Heart left ventricle (tissue), 16 donors: ENCODE results near the gene AMBP. TPM values are rescaled to one million over a fixed set of nuclear protein-coding genes. Genes with fewer than 3 reads are reported as not detected.

Source experiments
- ATAC-seq, 4 donors: fragments of 200-7000 bp; cut with Tn5 transposase; one replicate each; pipeline ENCODE4 v1.9.1; 2020 to 2022; ENCODE audit warnings: moderate library complexity in 4 of 4, mild to moderate bottlenecking in 3 of 4, moderate number of reproducible peaks in 1 of 4
- DNase-seq, 5 donors: peaks; one replicate each; pipeline ENCODE4 v3.0.0-alpha.2; 2020
- H3K27ac ChIP-seq, 12 donors: fragments of 200-600 bp; sonication (generic) in 4 of 12; one replicate each; pipeline versions ENCODE4 v1.5.0 to v1.8.0; 2016 to 2022; ENCODE audit warnings: mild to moderate bottlenecking in 2 of 12
- H3K27me3 ChIP-seq, 9 donors: fragments of 200-600 bp; sonication (generic) in 2 of 9; one replicate each; pipeline versions ENCODE4 v1.5.1 to v1.8.0; 2016 to 2022; ENCODE audit warnings: mild to moderate bottlenecking in 3 of 9
- H3K36me3 ChIP-seq, 9 donors: fragments of 200-600 bp; sonication (generic) in 2 of 9; one replicate each; pipeline versions ENCODE4 v1.5.0 to v1.8.0; 2018 to 2022; ENCODE audit warnings: mild to moderate bottlenecking in 2 of 9
- H3K4me1 ChIP-seq, 12 donors: fragments of 200-600 bp; sonication (generic) in 4 of 12; one replicate each; pipeline versions ENCODE4 v1.5.0 to v1.8.0; 2016 to 2022; ENCODE audit warnings: mild to moderate bottlenecking in 3 of 12
- H3K4me3 ChIP-seq, 12 donors: fragments of 200-600 bp; sonication (generic) in 4 of 12; one replicate each; pipeline versions ENCODE4 v1.5.0 to v1.8.0; 2017 to 2022; ENCODE audit warnings: mild to moderate bottlenecking in 9 of 12, moderate library complexity in 4 of 12
- H3K9me3 ChIP-seq, 12 donors: fragments of 200-600 bp; sonication (generic) in 4 of 12; one replicate each; pipeline versions ENCODE4 v1.5.0 to v1.8.0; 2016 to 2022; ENCODE audit warnings: mild to moderate bottlenecking in 1 of 12
- POLR2A ChIP-seq, 2 donors: fragments of 450-650 bp; IDR thresholded peaks; one replicate each; pipeline ENCODE4 v1.6.1; 2017; ENCODE audit warnings: antibody characterized with exemption in 2 of 2, mild to moderate bottlenecking in 2 of 2, moderate library complexity in 2 of 2
- WGBS, 4 donors: extraction: QIAGEN DNeasy Blood & Tissue Kit in 2 of 4; methylation state at CpG; one replicate each; pipeline versions ENCODE4 v1.1.5 to v1.1.7; 2013 to 2018; 5-methylcytosine and 5-hydroxymethylcytosine counted together
- intact Hi-C, 10 donors: fragments of 100-400 bp; cut with DNase I; formaldehyde crosslinking; loops; one replicate each; pipeline versions ENCODE4 v1.11.1 to v1.14.2; 2022
- polyA plus RNA-seq, 2 donors: library from polyadenylated mRNA; stranded (reverse); fragments of 200-250 nt; gene quantifications; one replicate each; pipeline ENCODE4 v1.2.3, GENCODE V29; 2013
- total RNA-seq, 9 donors: library from RNA; depleted of rRNA in 2 of 9; stranded (reverse); fragments of >200 nt in 2 of 9; fragmentation: NEBNext Ultra II Directional in 3 of 9; extraction: Animal tissue kit (Norgen Biotek cat#: 25700) in 3 of 9; gene quantifications; one replicate each; pipeline versions ENCODE4 v1.1.0 to v1.2.4, GENCODE V29; 2016 to 2023
- TF ChIP-seq, protein P1 (sequence below), 12 donors: fragments of 200-600 bp; sonication (generic) in 4 of 12; IDR thresholded peaks; one replicate each; pipeline versions ENCODE4 v1.5.0 to v1.8.0; 2018 to 2022; ENCODE audit warnings: antibody characterized with exemption in 12 of 12, mild to moderate bottlenecking in 5 of 12
- donor health status: ischemic (EF 13 %, LVEDD 7.1; RV severe dilation, severe dysfunction).
- donor health status: healthy with polysubstance abuse.
- donor health status: DM: no; HTN: yes; CAD: no.
- donor health status: DM: no; HTN: no; CAD: no.
- donor health status: ischemic (EF 25% LVEDD 6.9; RV normal size, moderate dysfunction).
- donor health status: ischemic (EF 25% LVEDD 5.7; RV mildly dilated, moderate dysfunction).
- donor health status: healthy.
- donor health status: DM: yes; HTN: yes; CAD: no.
- donor health status: ischemic (EF 35%, LVEDD 5.7; RV mildly dilated, moderate dysfunction).
- donor health status: nonischemic (EF 11% LVEDD 7.7; RV severe dilation, severe dysfunction).
- donor health status: DM: yes; HTN: yes; CAD: no.
- donor health status: PGD.
- donor health status: ischemic (EF 29% LVEDD 5.4; RV normal size, mild dysfunction).
- donor health status: nonischemic (EF 23%, LVEDD 6.1; RV moderate dilation, normal function).

The AMBP gene
- total and polyA plus RNA-seq, 11 donors, result 0.08 to 0.32 (median 0.20) TPM; not detected in 8

DNA sequence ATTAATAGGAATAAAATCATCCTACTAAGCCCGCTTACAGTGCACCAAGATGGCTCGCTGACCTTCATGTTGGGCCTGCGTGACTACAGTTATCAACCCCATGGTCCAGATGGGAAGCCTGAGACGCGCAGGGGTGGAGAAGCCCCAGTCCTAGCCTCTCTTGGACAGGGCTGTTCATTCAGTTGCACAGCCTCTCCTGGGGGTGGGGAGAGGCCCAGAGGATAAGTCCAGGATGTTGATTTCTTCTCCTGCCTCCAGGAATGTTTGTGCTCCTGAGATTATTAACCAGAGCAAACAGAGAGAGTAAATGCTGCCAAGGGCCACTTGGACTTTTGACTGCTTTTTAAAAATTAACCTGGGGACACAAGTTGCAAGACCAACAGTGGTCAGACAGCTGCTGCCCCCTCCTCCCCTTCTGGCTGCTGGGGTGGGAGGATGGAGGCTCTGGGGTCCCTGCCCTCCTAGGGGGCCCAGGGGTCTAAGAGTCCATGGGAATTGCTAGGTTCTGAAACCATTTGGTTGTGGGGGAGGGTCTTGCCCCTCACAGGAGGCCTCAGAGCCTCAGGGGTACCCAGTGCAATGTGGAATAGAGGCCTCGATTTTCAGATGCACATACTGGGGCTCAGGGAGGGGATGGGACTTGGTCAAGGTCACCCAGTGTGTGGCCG is 2.8 kb upstream of the AMBP start:
- H3K9me3 ChIP-seq, result no peaks in the 10 kb centered on the region
- DNase-seq, result no peak
- no peak overlapping the region for H3K27ac ChIP-seq
- H3K4me3 ChIP-seq, result no peak overlapping the region
- intact Hi-C loops, result loop anchor here in 5 of 10 donors (5.0 kb wide), 2 partner anchors 191 to 211 kb away; no protein-coding TSS in a partner anchor
- peaks cover 0 to 24% (median 0%) of the 10 kb centered on the region in 9 donors for H3K27me3 ChIP-seq
- WGBS, 4 donors, result 85 to 95% (median 93%) methylated on average over 7 of the region's 7 CpGs
- H3K4me1 ChIP-seq, result peaks cover 0 to 5% (median 0%) of the 10 kb centered on the region in 12 donors
- no peak for TF ChIP-seq POLR2A (IDR thresholded peaks at IDR 0.05)
- TF ChIP-seq, protein P1, sequence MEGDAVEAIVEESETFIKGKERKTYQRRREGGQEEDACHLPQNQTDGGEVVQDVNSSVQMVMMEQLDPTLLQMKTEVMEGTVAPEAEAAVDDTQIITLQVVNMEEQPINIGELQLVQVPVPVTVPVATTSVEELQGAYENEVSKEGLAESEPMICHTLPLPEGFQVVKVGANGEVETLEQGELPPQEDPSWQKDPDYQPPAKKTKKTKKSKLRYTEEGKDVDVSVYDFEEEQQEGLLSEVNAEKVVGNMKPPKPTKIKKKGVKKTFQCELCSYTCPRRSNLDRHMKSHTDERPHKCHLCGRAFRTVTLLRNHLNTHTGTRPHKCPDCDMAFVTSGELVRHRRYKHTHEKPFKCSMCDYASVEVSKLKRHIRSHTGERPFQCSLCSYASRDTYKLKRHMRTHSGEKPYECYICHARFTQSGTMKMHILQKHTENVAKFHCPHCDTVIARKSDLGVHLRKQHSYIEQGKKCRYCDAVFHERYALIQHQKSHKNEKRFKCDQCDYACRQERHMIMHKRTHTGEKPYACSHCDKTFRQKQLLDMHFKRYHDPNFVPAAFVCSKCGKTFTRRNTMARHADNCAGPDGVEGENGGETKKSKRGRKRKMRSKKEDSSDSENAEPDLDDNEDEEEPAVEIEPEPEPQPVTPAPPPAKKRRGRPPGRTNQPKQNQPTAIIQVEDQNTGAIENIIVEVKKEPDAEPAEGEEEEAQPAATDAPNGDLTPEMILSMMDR (IDR thresholded peaks at IDR 0.05), result no peak
- no peak for ATAC-seq
- H3K36me3 ChIP-seq, result no peaks in the 10 kb centered on the region

DNA sequence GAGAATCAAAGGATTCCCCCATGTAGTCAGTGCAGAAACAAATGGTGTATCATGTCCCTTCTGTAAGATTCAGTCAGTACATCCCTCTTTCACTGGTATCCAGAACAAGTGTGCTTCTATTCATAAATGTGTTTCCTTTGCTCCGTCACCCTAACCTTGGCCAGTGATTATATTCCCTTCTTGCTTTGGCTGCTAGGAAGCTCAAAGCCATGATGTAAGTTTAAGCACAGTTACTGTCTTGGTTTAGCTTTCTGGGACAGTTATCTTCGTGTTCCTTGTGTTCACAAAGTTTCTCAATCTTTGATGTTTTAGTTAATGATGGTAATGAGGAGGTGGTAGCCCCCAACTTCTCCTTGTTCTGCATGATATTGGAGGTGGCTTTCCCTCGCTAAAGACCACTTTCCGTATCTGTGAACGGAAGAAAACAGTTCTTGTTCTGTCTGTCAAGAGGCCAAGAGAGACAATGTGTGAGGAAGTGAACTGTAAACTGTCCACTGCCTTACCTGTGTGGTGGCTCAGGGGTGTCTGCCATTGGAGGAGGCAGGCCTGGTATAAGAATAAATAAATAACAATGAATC is 2.2 kb upstream of the AMBP start:
- H3K4me1 ChIP-seq, result peaks cover 0 to 5% (median 0%) of the 10 kb centered on the region in 12 donors
- WGBS, 4 donors, result 77 to 88% (median 85%) methylated on average over 5 of the region's 5 CpGs
- ATAC-seq (no peak), DNase-seq (no peak)
- no peaks in the 10 kb centered on the region for H3K36me3 ChIP-seq
- H3K9me3 ChIP-seq, result no peaks in the 10 kb centered on the region
- TF ChIP-seq, protein P1 (IDR thresholded peaks at IDR 0.05), result no peak
- TF ChIP-seq POLR2A (IDR thresholded peaks at IDR 0.05), result no peak
- no peak overlapping the region for H3K4me3 ChIP-seq
- H3K27ac ChIP-seq, result no peak overlapping the region
- intact Hi-C loops, result loop anchor here in 5 of 10 donors (5.0 kb wide), 2 partner anchors 192 to 212 kb away; no protein-coding TSS in a partner anchor
- peaks cover 0 to 30% (median 0%) of the 10 kb centered on the region in 9 donors for H3K27me3 ChIP-seq

DNA sequence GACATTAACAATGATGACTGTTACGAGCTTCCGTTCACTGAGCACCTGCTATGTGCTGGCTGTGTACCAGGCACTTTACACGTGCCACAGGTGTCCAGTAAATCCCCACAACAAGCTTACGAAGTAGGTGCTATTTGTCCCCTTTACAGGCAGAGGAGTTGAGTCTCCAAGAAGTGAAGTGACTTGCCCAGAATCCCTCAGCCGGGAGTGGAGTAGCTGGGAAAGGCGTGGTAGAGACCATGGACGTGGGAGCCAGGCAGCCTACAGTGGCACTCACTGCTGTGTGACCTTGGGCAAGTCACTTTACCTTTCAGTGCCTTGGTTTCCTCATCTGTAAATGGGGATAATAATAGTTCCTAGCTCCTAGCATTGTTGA is 669 bp upstream of the AMBP start:
- TF ChIP-seq, protein P1 (IDR thresholded peaks at IDR 0.05), result no peak
- no peak for TF ChIP-seq POLR2A (IDR thresholded peaks at IDR 0.05)
- H3K36me3 ChIP-seq, result no peaks in the 10 kb centered on the region
- peaks cover 0 to 5% (median 0%) of the 10 kb centered on the region in 12 donors for H3K4me1 ChIP-seq
- no peak overlapping the region for H3K4me3 ChIP-seq
- intact Hi-C loops, result loop anchor here in 1 of 10 donors (10.0 kb wide), 1 partner anchor 56 kb away; no protein-coding TSS in a partner anchor
- H3K27ac ChIP-seq, result no peak overlapping the region
- H3K27me3 ChIP-seq, result peaks cover 0 to 30% (median 0%) of the 10 kb centered on the region in 9 donors
- 74 to 86% (median 83%) methylated on average over 7 of the region's 7 CpGs for WGBS, 4 donors
- H3K9me3 ChIP-seq, result no peaks in the 10 kb centered on the region
- ATAC-seq (no peak), DNase-seq (no peak)

DNA sequence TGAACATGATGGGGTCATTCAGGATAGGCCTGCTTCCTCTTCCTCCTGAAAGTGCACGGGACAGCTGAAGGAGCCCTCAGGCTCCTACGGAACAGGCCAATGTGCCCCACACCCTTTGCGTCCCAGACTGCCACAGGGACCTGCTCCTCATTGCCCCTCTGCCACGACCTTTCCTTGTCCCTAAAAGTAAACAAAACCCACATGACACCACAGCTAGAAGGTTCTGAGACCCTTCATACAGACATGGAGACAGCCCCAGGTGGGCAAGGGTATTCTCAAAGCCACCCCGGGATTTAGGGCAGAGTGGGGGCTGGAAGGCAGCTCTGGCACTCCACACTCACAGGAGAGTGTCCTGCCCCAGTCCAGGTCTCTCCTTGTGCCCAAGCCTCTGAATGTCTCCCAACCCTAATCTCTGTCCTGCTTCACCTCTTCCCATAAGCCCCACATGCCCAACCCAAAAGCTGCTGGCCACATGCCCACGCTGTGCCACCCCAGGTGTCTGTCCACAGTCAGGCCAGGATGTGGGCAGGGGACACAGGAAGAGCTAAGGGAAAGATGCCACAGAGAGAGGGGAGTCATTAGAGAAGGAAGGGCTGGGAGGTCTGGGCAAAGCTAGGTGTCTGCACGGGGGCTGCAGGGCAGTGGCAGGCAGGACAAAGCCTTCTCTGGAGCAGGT is 800 bp downstream of the AMBP start:
- H3K36me3 ChIP-seq, result no peaks in the 10 kb centered on the region
- intact Hi-C loops, result loop anchor here in 1 of 10 donors (10.0 kb wide), 1 partner anchor 58 kb away; no protein-coding TSS in a partner anchor
- no peaks in the 10 kb centered on the region for H3K9me3 ChIP-seq
- no peak overlapping the region for H3K4me3 ChIP-seq
- peaks cover 0 to 6% (median 0%) of the 10 kb centered on the region in 12 donors for H3K4me1 ChIP-seq
- no peak for TF ChIP-seq POLR2A (IDR thresholded peaks at IDR 0.05)
- TF ChIP-seq, protein P1 (IDR thresholded peaks at IDR 0.05), result no peak
- no peak overlapping the region for H3K27ac ChIP-seq
- ATAC-seq (no peak), DNase-seq (no peak)
- H3K27me3 ChIP-seq, result peaks cover 0 to 30% (median 0%) of the 10 kb centered on the region in 9 donors
- 57 to 79% (median 69%) methylated on average over 7 of the region's 7 CpGs for WGBS, 4 donors
